A549 treated with DMSO at 1 μM for 4 hours (cell line): ENCODE data around the gene TMSB15C. TPM values are rescaled to one million over a fixed set of nuclear protein-coding genes. Genes with fewer than 3 reads are reported as not detected.

Experiments used
- total RNA-seq: library from RNA; stranded (reverse); fragments of 200-300 nt; extraction: Qiagen RNA extraction; gene quantifications from 5 replicates; pipeline ENCODE4 v1.2.3, GENCODE V29; 2022; ENCODE audit warnings: low read depth

TMSB15C gene
- total RNA-seq, result 0.09 to 0.31 TPM (median 0.16 TPM) in 4 of 5 replicates, not detected in the other

DNA sequence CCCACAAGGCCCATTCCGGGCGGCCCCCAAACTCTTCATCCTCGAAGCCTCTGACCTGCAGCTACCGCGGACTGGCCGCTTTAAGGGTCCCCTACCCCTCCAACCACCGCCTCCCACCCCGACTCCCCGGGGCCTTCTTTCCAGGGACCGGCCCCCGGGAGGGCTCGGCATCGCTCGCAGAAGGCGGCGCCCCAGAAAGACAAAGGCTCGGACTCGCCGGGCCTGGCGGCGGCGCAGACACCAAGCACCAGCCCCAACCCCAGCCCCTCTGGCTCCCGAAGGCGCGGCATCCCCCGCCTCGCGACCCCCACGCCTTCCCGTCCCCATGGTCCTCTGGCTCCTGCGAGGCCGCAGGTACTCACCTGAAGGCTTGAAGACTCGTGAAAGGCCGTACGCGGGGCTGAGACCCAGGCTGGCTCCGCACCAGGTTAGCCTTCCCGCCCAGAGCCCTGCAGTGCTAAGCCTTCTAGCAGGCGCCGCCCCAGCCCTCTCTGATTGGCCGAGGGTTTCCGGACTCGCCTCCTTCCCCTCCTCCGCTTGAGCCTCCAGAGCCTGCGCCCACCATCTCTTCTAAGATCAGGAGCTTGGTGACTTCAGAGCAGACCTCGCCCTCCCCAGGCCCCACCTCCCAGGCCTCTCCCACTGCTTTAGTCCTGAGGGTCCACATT lies at the start of gene TMSB15C:
TMSB15C (minus strand) TSS at position 459 of the 668 bp plus-strand sequence.

DNA sequence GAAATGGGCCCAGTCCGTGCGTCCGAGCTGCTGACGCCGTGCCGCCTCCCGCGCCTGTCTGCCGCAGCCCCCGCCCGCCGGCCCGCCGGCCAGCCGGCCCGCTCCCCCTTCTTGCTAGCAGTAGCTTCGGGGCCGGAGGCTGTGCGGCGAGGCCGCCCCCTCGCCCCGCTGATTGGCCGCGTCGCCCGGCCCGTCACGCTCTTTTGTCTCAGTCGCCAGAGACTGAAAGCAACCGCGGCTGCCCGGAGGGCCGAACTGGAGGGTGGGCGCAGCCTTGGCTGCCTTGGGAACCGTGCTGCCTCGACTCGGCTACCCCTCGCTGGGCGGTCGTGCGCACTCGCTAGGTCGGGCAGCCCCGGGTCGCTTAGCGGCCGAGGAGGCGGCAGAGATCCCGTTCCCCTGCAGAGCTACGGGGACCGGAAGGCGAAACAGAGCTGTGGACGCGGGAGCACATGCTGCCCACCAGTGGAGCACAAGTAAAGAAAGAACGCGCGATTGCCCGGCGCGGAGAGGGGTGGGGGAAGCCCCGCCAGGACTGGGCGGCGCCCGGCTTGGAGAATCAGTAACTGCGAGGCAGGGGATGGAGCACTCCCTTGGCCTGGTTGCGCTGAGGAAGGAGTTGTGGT lies 36.4 kb upstream of the TMSB15C start, which contains the start of gene ZCCHC18:
ZCCHC18 (plus strand) TSS at position 198 of the 626 bp plus-strand sequence. CDS start 1,589 bp downstream, outside the sequence.

DNA sequence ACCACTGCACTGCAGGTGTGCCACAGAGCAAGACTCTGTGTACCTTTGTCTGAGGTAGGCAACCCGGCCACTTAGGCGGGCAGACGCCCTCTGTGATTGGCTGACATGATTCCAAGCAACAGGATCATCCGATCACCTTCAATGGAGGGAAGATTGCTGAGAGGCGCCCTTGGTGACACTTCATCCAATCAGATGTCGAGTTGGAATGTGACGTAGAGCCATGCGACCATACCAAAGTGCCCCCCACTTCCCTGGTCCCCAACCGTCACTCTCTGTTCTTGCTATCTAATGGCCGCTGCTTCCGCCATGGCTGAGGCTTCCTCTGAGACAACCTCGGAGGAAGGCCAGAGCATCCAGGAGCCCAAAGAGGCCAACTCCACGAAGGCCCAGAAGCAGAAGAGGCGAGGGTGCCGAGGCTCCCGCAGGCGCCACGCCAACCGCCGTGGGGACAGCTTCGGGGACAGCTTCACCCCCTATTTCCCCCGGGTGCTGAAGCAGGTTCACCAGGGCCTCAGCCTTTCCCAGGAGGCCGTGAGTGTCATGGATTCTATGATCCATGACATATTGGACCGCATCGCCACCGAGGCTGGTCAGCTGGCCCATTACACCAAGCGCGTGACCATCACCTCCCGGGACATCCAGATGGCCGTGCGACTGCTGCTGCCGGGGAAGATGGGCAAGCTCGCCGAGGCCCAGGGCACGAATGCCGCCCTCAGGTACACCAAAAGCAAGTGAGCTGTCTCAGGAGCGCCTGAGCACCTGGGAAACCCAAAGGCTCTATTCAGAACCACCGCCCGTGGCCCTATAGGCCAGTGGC lies 36.1 kb downstream of the TMSB15C start, which contains the start of gene H2BW2:
H2BW2 (plus strand) TSS at position 268 of the 817 bp plus-strand sequence; CDS start at position 307, 39 bp downstream.

Other genes with a start within 250 kb of the TMSB15C start
- 0.04 to 0.08 TPM (median 0.06 TPM) in 4 of 5 replicates, not detected in the other for gene RAB9B, start 244.0 kb downstream of the TMSB15C start, total RNA-seq
- gene TMSB15B, start 113.6 kb downstream of the TMSB15C start, total RNA-seq, result 5.0 to 6.9 TPM (median 5.6 TPM) in 5 replicates
- not detected in 5 replicates for gene H2BW1, start 62.5 kb downstream of the TMSB15C start, total RNA-seq
- not detected in 5 replicates for gene H2BW2, start 36.3 kb downstream of the TMSB15C start, total RNA-seq
- gene ZCCHC18, start 36.3 kb upstream of the TMSB15C start, total RNA-seq, result 0.07 to 0.87 TPM (median 0.24 TPM) in 4 of 5 replicates, not detected in the other
- gene SLC25A53, start 80.8 kb upstream of the TMSB15C start, total RNA-seq, result 3.7 to 5.1 TPM (median 4.4 TPM) in 5 replicates
- gene FAM199X, start 90.2 kb upstream of the TMSB15C start, total RNA-seq, result 14.1 to 23.9 TPM (median 20.4 TPM) in 5 replicates
- gene ESX1, start 178.7 kb upstream of the TMSB15C start, total RNA-seq, result 0.05 to 0.17 TPM (median 0.10 TPM) in 4 of 5 replicates, not detected in the other